HG03378 (cell line): ENCODE data around the gene ARIH2.

Experiments
- ATAC-seq: cut with Tn5 transposase; IDR thresholded peaks from one replicate; pipeline ENCODE4 v1.9.1; 2021; ENCODE audit warnings: mild to moderate bottlenecking, moderate library complexity; ENCODE audit not compliant: unreplicated experiment

The ARIH2 gene

GRCh38 chr3:48970586-48970985 lies 51.9 kb downstream of the ARIH2 start:
- ATAC-seq = no peak

- ATAC-seq = no peak
Observed at GRCh38 chr3:48974076-48974864, 55.6 kb downstream of the ARIH2 start.

GRCh38 chr3:48979451-48979850 lies 60.8 kb downstream of the ARIH2 start:
- ATAC-seq = no peak

- ATAC-seq = no peak
Observed at GRCh38 chr3:48980295-48980694, 61.7 kb downstream of the ARIH2 start.

- ATAC-seq = no peak
Observed at GRCh38 chr3:48982016-48982415, 63.4 kb downstream of the ARIH2 start.

- no peak for ATAC-seq
Observed at GRCh38 chr3:48982686-48983085, 64.0 kb downstream of the ARIH2 start.

- ATAC-seq = no peak
Observed at GRCh38 chr3:48983096-48983495, 64.5 kb downstream of the ARIH2 start.

- ATAC-seq = no peak
Observed at GRCh38 chr3:48984663-48985062, 66.0 kb downstream of the ARIH2 start.

GRCh38 chr3:48985831-48986376 lies 67.3 kb downstream of the ARIH2 start:
- ATAC-seq = no peak

GRCh38 chr3:48989126-48989795 lies 70.6 kb downstream of the ARIH2 start:
- no peak for ATAC-seq

- no peak for ATAC-seq
Observed at GRCh38 chr3:48989796-48990635, 71.4 kb downstream of the ARIH2 start, which contains the start of gene P4HTM. Gene P4HTM (plus strand): TSS chr3:48990241. CDS start chr3:48990257, 16 bp downstream.

- ATAC-seq = no peak
Observed at GRCh38 chr3:48990636-48991469, 72.2 kb downstream of the ARIH2 start.

- ATAC-seq = no peak
Observed at GRCh38 chr3:48991851-48992545, 73.4 kb downstream of the ARIH2 start.

- ATAC-seq = no peak
Observed at GRCh38 chr3:48993834-48994233, 75.2 kb downstream of the ARIH2 start.

- no peak for ATAC-seq
Observed at GRCh38 chr3:48996640-48997039, 78.0 kb downstream of the ARIH2 start.

GRCh38 chr3:48997102-48997635 lies 78.5 kb downstream of the ARIH2 start:
- no peak for ATAC-seq

GRCh38 chr3:48997714-48998637 lies 79.3 kb downstream of the ARIH2 start:
- ATAC-seq = no peak
